Ovary (tissue), 3 donors: ENCODE results near the gene GMEB2.

Experiments
- CTCF ChIP-seq, 3 donors: fragments of 450-650 bp in 2 of 3; fragments of 200-600 bp in 1 of 3; IDR thresholded peaks; one replicate each; pipeline versions ENCODE4 v1.5.1 to v1.8.0; 2016 to 2022; ENCODE audit warnings: antibody characterized with exemption in 3 of 3, mild to moderate bottlenecking in 1 of 3
- EP300 ChIP-seq: sonication (generic); formaldehyde crosslinking; IDR thresholded peaks from one replicate; pipeline ENCODE4 v1.6.1; 2017; ENCODE audit warnings: antibody characterized with exemption
- POLR2A ChIP-seq: fragments of 450-650 bp; IDR thresholded peaks from one replicate; pipeline ENCODE4 v1.6.1; 2017; ENCODE audit warnings: antibody characterized with exemption, mild to moderate bottlenecking, moderate library complexity
- donor health status: DM: no; HTN: no; CAD: no.

- no peak for TF ChIP-seq CTCF (IDR thresholded peaks at IDR 0.05)
- no peak for TF ChIP-seq EP300
- TF ChIP-seq POLR2A, result no peak
Measured at GRCh38 chr20:63589261-63590217, 37.4 kb downstream of the GMEB2 start.
